Stimulated activated naive CD8-positive, alpha-beta T cell treated with anti-CD3 and anti-CD28 coated beads, Interleukin-15, Interleukin-2, amounts not matched to agents 100 U/mL and 50 U/mL, for 24 hours (primary cell): Measurements from ENCODE around the gene ANTXRL.
A peak's percentile ranks its signal among the peaks of the same experiment; 100 is the strongest.
"Not testable (repeated sequence)": the region's sequence is repeated elsewhere in the genome, so short reads cannot be mapped to it uniquely, and the experiment has no call there.

Experiments used
- ATAC-seq: fragments of 150-1000 bp; cut with Tn5 transposase; one replicate; pipeline ENCODE4 v1.10.0; 2021
- DNase-seq: peaks from one replicate; pipeline ENCODE4 v3.0.0; 2021

The ANTXRL gene

GRCh38 chr10:46286991-46287693 is at the start of gene ANTXRL:
ANTXRL (plus strand) TSS chr10:46286997; CDS start chr10:46287263, 266 bp downstream.
- DNase-seq (peak; percentile 2), ATAC-seq (no peak)

GRCh38 chr10:46237815-46238510 is 48.8 kb upstream of the ANTXRL start:
- no peak for DNase-seq
- no peak for ATAC-seq

- ATAC-seq = no peak
- no peak for DNase-seq
These were observed 47.5 kb upstream of the ANTXRL start for GRCh38 chr10:46239247-46239646.

- no peak for ATAC-seq
- DNase-seq = no peak
These were observed 46.7 kb upstream of the ANTXRL start for GRCh38 chr10:46239993-46240683.

GRCh38 chr10:46240684-46241565 is 45.9 kb upstream of the ANTXRL start:
- peak; percentile 25 for ATAC-seq

GRCh38 chr10:46245381-46245900 is 41.4 kb upstream of the ANTXRL start:
- DNase-seq (no peak), ATAC-seq (no peak)

More at GRCh38 chr10:46240684-46241565, 45.9 kb upstream of the ANTXRL start:
- DNase-seq = no peak

- DNase-seq = not testable (repeated sequence)
- peak; percentile 13 for ATAC-seq
These were observed 40.2 kb upstream of the ANTXRL start for GRCh38 chr10:46246400-46247180.

GRCh38 chr10:46247181-46247475 is 39.7 kb upstream of the ANTXRL start:
- ATAC-seq (no peak), DNase-seq (no peak)

GRCh38 chr10:46247808-46248569 is 38.8 kb upstream of the ANTXRL start:
- DNase-seq = no peak
- no peak for ATAC-seq

- ATAC-seq (no peak), DNase-seq (no peak)
These were observed 38.1 kb upstream of the ANTXRL start for GRCh38 chr10:46248651-46249146.

GRCh38 chr10:46249617-46250344 is 37.0 kb upstream of the ANTXRL start:
- not testable (repeated sequence) for ATAC-seq, DNase-seq

- DNase-seq = no peak
- ATAC-seq = no peak
These were observed 36.3 kb upstream of the ANTXRL start for GRCh38 chr10:46250481-46250880.

- DNase-seq (no peak), ATAC-seq (no peak)
These were observed 35.6 kb upstream of the ANTXRL start for GRCh38 chr10:46250898-46251856.

- ATAC-seq (no peak), DNase-seq (no peak)
These were observed 34.6 kb upstream of the ANTXRL start for GRCh38 chr10:46251857-46252847.

- ATAC-seq (no peak), DNase-seq (no peak)
These were observed 33.5 kb upstream of the ANTXRL start for GRCh38 chr10:46253076-46254006.

GRCh38 chr10:46254007-46254383 is 32.8 kb upstream of the ANTXRL start:
- ATAC-seq (no peak), DNase-seq (no peak)
